ENCODE results near the gene HSPA6.
A peak's percentile ranks its signal among the peaks of the same experiment; 100 is the strongest.

The HSPA6 gene

GRCh38 chr1:161483361-161483760 lies 41.0 kb upstream of the HSPA6 start:
- no peak for TF ChIP-seq CTCF (IDR thresholded peaks at IDR 0.05)
- Histone ChIP-seq H3K27me3 (peaks cover 0 to 52% of the 10 kb centered on the region in 2 donors), H3K36me3 (no peaks in the 10 kb centered on the region), H3K9me3 (no peaks in the 10 kb centered on the region), H3K4me1 (peaks cover 0 to 4% (median 3%) of the 10 kb centered on the region in 4 donors), H3K4me3 (no peak overlapping the region), H3K27ac (no peak overlapping the region)
- DNase-seq, result no peak
- intact Hi-C loops (cut with DNase I; ENCODE audit: low total_unique reads), result loop anchor here (10.0 kb wide), 1 partner anchor 261 kb away; the partner anchor contains the start of gene DUSP12

- H3K4me1 ChIP-seq, result peaks cover 0 to 4% (median 3%) of the 10 kb centered on the region in 4 donors
- H3K27ac ChIP-seq, result no peak overlapping the region
- DNase-seq, result no peak
- TF ChIP-seq CTCF (IDR thresholded peaks at IDR 0.05), result no peak
- intact Hi-C loops (cut with DNase I; ENCODE audit: low total_unique reads), result loop anchor here (10.0 kb wide), 1 partner anchor 260 kb away; the partner anchor contains the start of gene DUSP12
- H3K9me3 ChIP-seq, result no peaks in the 10 kb centered on the region
- no peaks in the 10 kb centered on the region for H3K36me3 ChIP-seq
- H3K27me3 ChIP-seq, result peaks cover 0 to 52% of the 10 kb centered on the region in 2 donors
- H3K4me3 ChIP-seq, result no peak overlapping the region
These were observed 39.7 kb upstream of the HSPA6 start for GRCh38 chr1:161484613-161485012.

GRCh38 chr1:161486806-161487741 lies 37.3 kb upstream of the HSPA6 start:
- peaks cover 0 to 4% (median 3%) of the 10 kb centered on the region in 4 donors for H3K4me1 ChIP-seq
- peak; percentile 63 to 64 for TF ChIP-seq CTCF (IDR thresholded peaks at IDR 0.05)
- H3K4me3 ChIP-seq, result no peak overlapping the region
- intact Hi-C loops (cut with DNase I; ENCODE audit: low total_unique reads), result loop anchor here (10.0 kb wide), 1 partner anchor 258 kb away; the partner anchor contains the start of gene DUSP12
- DNase-seq, result peak in 1 of 2 donors; percentile 55
- H3K27me3 ChIP-seq, result peaks cover 0 to 37% of the 10 kb centered on the region in 2 donors
- no peaks in the 10 kb centered on the region for H3K9me3 ChIP-seq
- no peaks in the 10 kb centered on the region for H3K36me3 ChIP-seq
- H3K27ac ChIP-seq, result no peak overlapping the region

GRCh38 chr1:161491472-161491871 lies 32.9 kb upstream of the HSPA6 start:
- H3K9me3 ChIP-seq, result no peaks in the 10 kb centered on the region
- peaks cover 0 to 4% (median 3%) of the 10 kb centered on the region in 4 donors for H3K4me1 ChIP-seq
- H3K4me3 ChIP-seq, result no peak overlapping the region
- intact Hi-C loops (cut with DNase I; ENCODE audit: low total_unique reads), result no loop called here
- peaks cover 0 to 30% of the 10 kb centered on the region in 2 donors for H3K27me3 ChIP-seq
- no peak for DNase-seq
- TF ChIP-seq CTCF (IDR thresholded peaks at IDR 0.05), result no peak
- H3K36me3 ChIP-seq, result no peaks in the 10 kb centered on the region
- no peak overlapping the region for H3K27ac ChIP-seq

GRCh38 chr1:161492827-161493226 lies 31.5 kb upstream of the HSPA6 start:
- Histone ChIP-seq H3K27me3 (peaks cover 0 to 34% of the 10 kb centered on the region in 2 donors), H3K4me1 (no peaks in the 10 kb centered on the region), H3K4me3 (no peak overlapping the region), H3K27ac (no peak overlapping the region), H3K36me3 (no peaks in the 10 kb centered on the region), H3K9me3 (no peaks in the 10 kb centered on the region)
- intact Hi-C loops (cut with DNase I; ENCODE audit: low total_unique reads), result no loop called here
- no peak for DNase-seq
- TF ChIP-seq CTCF (IDR thresholded peaks at IDR 0.05), result no peak
